ENCODE data around the gene ZRANB3. TPM values are rescaled to one million over a fixed set of nuclear protein-coding genes. Genes with fewer than 3 reads are reported as not detected.

The ZRANB3 gene
- total RNA-seq, 4 donors from 2014 or later: 4.8 to 9.3 (median 5.5) TPM

DNA sequence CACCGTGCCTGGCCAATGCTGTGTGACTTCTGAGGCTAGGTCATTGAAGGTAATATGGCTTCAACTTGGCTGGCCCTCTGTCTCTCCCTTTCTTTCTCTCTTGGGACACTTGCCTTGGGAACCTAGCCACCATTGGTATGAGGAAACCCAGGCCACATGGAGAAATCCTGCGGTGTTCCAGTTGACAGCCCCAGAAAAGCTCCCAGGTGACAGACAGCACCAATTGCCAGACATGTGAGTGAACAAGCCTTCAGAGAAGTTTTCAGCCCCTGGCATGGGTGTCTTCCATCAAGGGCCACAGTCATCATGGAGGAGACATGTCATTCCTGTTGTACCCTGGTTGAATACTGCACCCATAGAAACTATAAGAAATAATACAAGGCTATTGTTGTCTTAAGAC lies 292.4 kb downstream of the ZRANB3 start:
- no peaks in the 10 kb centered on the region for H3K4me1 ChIP-seq
- peaks cover 0 to 9% (median 0%) of the 10 kb centered on the region in 3 donors for H3K36me3 ChIP-seq
- H3K27me3 ChIP-seq: no peaks in the 10 kb centered on the region
- no peak overlapping the region for H3K27ac ChIP-seq
- no peak overlapping the region for H3K4me3 ChIP-seq
- DNase-seq (ENCODE audit: low spot score in 2 of 2): no peak
- no peak for TF ChIP-seq POLR2A (IDR thresholded peaks at IDR 0.05)
- no peak for TF ChIP-seq EP300 (IDR thresholded peaks at IDR 0.05)
- TF ChIP-seq, protein P1, sequence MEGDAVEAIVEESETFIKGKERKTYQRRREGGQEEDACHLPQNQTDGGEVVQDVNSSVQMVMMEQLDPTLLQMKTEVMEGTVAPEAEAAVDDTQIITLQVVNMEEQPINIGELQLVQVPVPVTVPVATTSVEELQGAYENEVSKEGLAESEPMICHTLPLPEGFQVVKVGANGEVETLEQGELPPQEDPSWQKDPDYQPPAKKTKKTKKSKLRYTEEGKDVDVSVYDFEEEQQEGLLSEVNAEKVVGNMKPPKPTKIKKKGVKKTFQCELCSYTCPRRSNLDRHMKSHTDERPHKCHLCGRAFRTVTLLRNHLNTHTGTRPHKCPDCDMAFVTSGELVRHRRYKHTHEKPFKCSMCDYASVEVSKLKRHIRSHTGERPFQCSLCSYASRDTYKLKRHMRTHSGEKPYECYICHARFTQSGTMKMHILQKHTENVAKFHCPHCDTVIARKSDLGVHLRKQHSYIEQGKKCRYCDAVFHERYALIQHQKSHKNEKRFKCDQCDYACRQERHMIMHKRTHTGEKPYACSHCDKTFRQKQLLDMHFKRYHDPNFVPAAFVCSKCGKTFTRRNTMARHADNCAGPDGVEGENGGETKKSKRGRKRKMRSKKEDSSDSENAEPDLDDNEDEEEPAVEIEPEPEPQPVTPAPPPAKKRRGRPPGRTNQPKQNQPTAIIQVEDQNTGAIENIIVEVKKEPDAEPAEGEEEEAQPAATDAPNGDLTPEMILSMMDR (IDR thresholded peaks at IDR 0.05): no peak
- no peaks in the 10 kb centered on the region for H3K9me3 ChIP-seq
- WGBS, 2 donors: 93 to 96% methylated on average over 2 of the region's 2 CpGs

GRCh38 chr2:135230150-135230549 lies 300.9 kb downstream of the ZRANB3 start:
- no peak overlapping the region for H3K4me3 ChIP-seq
- H3K4me1 ChIP-seq: no peaks in the 10 kb centered on the region
- no peak overlapping the region for H3K27ac ChIP-seq
- no peak for DNase-seq (ENCODE audit: low spot score in 2 of 2)
- H3K9me3 ChIP-seq: peaks cover 0 to 18% (median 0%) of the 10 kb centered on the region in 4 donors
- WGBS, 2 donors: 40 to 46% methylated on average over 1 of the region's 1 CpG
- H3K36me3 ChIP-seq: peaks cover 0 to 26% (median 0%) of the 10 kb centered on the region in 3 donors
- TF ChIP-seq, protein P1 (IDR thresholded peaks at IDR 0.05): no peak
- no peak for TF ChIP-seq POLR2A (IDR thresholded peaks at IDR 0.05)
- TF ChIP-seq EP300 (IDR thresholded peaks at IDR 0.05): no peak
- no peaks in the 10 kb centered on the region for H3K27me3 ChIP-seq

DNA sequence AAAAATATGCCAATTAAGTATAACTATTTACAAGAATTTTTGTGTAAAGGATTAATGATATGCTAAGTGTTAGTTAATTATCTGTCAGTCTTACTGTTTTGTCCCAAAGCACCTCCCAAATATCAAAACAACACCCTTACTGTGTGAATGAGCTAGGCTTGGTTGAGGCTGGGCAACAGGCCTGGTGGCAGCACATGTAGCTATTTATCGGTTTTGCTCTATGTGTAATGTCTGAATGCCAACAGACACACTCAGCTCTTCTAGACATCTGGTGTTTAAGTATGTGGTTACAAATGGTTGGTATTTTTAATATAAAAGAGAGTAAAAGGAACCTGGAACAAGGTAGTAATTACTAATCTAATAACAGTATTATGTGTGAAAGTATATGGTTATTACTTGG lies 303.6 kb downstream of the ZRANB3 start:
- no peak overlapping the region for H3K27ac ChIP-seq
- TF ChIP-seq POLR2A (IDR thresholded peaks at IDR 0.05): no peak
- TF ChIP-seq EP300 (IDR thresholded peaks at IDR 0.05): no peak
- TF ChIP-seq, protein P1 (IDR thresholded peaks at IDR 0.05): no peak
- H3K9me3 ChIP-seq: peaks cover 0 to 9% (median 0%) of the 10 kb centered on the region in 4 donors
- no peak for DNase-seq (ENCODE audit: low spot score in 2 of 2)
- no peaks in the 10 kb centered on the region for H3K4me1 ChIP-seq
- H3K27me3 ChIP-seq: no peaks in the 10 kb centered on the region
- H3K4me3 ChIP-seq: no peak overlapping the region
- WGBS, 2 donors: 79 to 92% methylated on average over 1 of the region's 1 CpG
- peaks cover 0 to 26% (median 0%) of the 10 kb centered on the region in 3 donors for H3K36me3 ChIP-seq

DNA sequence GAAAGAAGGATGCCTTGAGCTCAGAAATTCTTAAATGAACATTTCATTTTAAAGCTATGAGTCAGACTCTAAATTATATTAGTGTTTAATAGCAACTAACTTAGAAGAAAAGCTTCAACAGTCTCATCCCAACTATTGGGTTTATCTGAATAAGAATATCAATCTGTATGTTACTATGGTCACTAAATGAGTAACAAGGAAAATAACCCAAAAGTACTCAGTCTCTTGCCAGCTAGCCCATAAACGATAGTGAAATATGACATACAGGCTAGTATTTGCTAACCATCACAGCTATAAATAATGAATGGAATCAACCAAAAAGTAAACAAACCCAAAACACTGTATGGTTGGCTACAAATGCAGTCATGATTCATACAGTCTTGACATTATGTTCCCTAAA lies 304.1 kb downstream of the ZRANB3 start:
- DNase-seq (ENCODE audit: low spot score in 2 of 2): no peak
- Histone ChIP-seq H3K4me1 (no peaks in the 10 kb centered on the region), H3K9me3 (peaks cover 0 to 5% (median 0%) of the 10 kb centered on the region in 4 donors), H3K4me3 (no peak overlapping the region), H3K27ac (no peak overlapping the region), H3K27me3 (no peaks in the 10 kb centered on the region), H3K36me3 (peaks cover 0 to 22% (median 0%) of the 10 kb centered on the region in 3 donors)
- TF ChIP-seq POLR2A (IDR thresholded peaks at IDR 0.05) (no peak), EP300 (IDR thresholded peaks at IDR 0.05) (no peak)
- TF ChIP-seq, protein P1 (IDR thresholded peaks at IDR 0.05): no peak
- 49 to 58% methylated on average over 1 of the region's 1 CpG for WGBS, 2 donors

GRCh38 chr2:135225781-135226180 lies 305.2 kb downstream of the ZRANB3 start:
- Histone ChIP-seq H3K27me3 (no peaks in the 10 kb centered on the region), H3K9me3 (no peaks in the 10 kb centered on the region), H3K27ac (no peak overlapping the region), H3K4me1 (no peaks in the 10 kb centered on the region), H3K36me3 (peaks cover 0 to 25% (median 0%) of the 10 kb centered on the region in 3 donors), H3K4me3 (no peak overlapping the region)
- DNase-seq (ENCODE audit: low spot score in 2 of 2): no peak
- TF ChIP-seq, protein P1 (IDR thresholded peaks at IDR 0.05): no peak
- TF ChIP-seq EP300 (IDR thresholded peaks at IDR 0.05) (no peak), POLR2A (IDR thresholded peaks at IDR 0.05) (no peak)

Measured in tibial nerve (tissue), 4 donors.